Hematopoietic multipotent progenitor cell treated with erythropoietin and hydrocortisone succinate and interleukin-3 and kit ligand, for 6 days (in vitro differentiated cells): ENCODE results near the gene AP1S1.
A peak's percentile ranks its signal among the peaks of the same experiment; 100 is the strongest.
"Not testable (repeated sequence)": the region's sequence is repeated elsewhere in the genome, so short reads cannot be mapped to it uniquely, and the experiment has no call there.

Source experiments
- DNase-seq: peaks from one replicate; pipeline ENCODE4 v3.0.0-alpha.2; 2015

AP1S1 gene

GRCh38 chr7:101125989-101126650 lies 28.2 kb upstream of the AP1S1 start:
- peak; percentile 72 for DNase-seq

- DNase-seq = peak; percentile 93
These were observed 27.4 kb upstream of the AP1S1 start, which contains the start of gene SERPINE1 for GRCh38 chr7:101126651-101127459. Gene SERPINE1 (plus strand): TSS chr7:101127104. CDS start chr7:101128394, 1,290 bp downstream.

DNA sequence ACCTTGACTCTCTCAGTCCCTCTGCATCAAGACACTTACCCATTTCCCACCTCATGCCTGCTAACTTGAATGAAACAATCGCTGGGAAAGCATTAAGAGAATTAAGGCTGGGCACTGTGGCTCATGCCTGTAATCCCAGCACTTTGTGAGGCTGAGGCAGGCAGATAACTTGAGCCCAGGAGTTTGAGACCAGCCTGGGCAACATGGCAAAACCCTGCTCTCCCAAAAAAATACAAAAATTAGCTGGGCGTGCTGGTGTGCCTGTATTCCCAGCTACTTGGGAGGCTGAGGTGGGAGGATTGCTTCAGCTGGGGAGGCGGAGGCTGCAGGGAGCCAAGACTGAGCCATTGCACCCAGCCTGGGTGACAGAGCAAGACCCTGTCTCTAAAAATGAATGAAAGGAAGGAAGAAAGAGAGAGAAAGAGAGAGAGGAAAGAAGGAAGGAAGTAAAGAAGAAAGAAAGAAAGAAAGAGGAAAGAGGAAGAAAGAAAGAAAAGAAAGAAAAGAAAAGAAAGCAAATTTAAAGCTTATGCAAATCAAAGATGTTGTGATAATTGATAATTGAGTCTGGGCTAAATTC lies 26.7 kb upstream of the AP1S1 start:
- no peak for DNase-seq

DNA sequence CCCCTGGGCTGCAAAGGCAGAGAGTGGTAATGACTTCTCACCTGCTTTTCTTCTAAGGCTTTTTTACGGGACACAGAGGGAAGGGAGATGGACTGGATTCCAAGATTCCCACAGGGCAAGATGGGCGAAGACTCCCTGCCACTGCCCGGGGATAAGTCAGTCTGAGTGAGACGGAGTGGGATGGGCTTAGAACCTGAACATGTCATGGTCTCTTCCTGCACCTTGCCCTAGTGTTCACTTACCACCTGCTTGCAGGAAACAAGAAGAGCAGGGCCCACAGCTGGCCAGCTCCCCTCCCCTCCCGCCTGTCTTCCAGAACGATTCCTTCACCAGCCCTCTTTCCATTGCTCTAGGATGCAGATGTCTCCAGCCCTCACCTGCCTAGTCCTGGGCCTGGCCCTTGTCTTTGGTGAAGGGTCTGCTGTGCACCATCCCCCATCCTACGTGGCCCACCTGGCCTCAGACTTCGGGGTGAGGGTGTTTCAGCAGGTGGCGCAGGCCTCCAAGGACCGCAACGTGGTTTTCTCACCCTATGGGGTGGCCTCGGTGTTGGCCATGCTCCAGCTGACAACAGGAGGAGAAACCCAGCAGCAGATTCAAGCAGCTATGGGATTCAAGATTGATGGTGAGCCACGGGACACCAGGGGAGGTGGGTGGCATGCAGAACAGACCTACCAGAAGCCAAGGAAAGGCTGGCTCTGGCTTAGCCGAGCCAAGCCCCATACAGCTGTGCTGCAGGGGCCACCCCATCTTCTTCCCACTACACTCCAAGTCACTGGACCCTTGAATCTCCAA lies 26.0 kb upstream of the AP1S1 start:
- no peak for DNase-seq

- no peak for DNase-seq
These were observed 24.6 kb upstream of the AP1S1 start for GRCh38 chr7:101129603-101130117.

- DNase-seq = not testable (repeated sequence)
These were observed 21.4 kb upstream of the AP1S1 start for GRCh38 chr7:101132626-101133600.

DNA sequence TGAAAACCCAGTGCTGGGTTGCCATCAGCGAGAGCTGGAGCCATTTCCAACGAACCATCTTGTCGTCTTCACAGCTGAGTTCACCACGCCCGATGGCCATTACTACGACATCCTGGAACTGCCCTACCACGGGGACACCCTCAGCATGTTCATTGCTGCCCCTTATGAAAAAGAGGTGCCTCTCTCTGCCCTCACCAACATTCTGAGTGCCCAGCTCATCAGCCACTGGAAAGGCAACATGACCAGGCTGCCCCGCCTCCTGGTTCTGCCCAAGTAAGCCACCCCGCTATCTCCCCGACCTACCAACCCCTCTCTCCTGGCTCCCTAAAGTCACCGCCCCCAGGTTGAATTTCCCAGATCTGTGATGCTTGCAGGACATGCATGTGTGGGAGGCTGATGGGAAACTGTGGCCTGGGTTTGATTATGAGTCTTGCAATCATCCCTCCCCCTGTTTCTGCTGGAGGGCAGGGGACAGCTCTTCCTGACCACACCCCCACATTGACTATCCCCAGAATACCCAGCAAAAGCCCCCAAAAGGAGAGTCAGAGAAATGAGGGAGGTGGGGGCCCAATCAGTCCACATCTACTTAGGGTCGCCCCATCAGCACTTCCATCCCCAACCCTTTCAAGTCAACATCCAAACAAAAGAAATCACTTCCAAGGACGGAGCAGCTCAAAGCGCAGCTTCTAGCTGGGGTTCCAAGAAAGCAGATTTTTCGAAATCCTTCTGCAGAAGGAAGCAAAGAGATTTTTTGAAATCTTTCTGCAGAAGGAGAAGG lies 20.5 kb upstream of the AP1S1 start:
- no peak for DNase-seq

DNA sequence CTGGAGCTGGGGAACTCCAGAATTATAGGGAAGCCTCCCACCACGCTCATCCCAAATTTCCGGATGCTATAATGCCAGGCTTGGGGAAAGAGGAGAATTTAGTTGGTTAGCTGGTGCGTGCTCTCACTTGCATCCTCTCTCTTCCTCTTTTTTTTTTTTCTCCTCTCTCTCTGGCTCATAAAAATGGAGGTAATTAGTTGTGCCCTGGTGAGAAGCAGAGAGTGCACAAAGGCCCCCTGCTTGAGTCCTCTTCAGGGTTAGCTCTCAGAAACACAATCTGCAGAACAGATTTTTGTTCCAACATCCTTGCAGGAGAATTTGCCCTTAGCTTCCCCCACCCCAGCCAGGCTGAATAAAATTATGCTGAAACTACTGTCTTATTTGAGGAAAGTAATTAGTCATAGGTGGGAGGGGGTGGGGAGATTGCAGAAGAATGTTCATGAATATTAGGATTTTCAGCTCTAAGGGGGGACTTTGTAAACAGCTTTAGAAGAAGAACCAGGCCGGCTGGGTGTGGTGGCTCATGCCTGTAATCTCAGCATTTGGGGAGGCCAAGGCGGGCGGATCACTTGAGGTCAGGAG lies 19.8 kb upstream of the AP1S1 start:
- no peak for DNase-seq

DNA sequence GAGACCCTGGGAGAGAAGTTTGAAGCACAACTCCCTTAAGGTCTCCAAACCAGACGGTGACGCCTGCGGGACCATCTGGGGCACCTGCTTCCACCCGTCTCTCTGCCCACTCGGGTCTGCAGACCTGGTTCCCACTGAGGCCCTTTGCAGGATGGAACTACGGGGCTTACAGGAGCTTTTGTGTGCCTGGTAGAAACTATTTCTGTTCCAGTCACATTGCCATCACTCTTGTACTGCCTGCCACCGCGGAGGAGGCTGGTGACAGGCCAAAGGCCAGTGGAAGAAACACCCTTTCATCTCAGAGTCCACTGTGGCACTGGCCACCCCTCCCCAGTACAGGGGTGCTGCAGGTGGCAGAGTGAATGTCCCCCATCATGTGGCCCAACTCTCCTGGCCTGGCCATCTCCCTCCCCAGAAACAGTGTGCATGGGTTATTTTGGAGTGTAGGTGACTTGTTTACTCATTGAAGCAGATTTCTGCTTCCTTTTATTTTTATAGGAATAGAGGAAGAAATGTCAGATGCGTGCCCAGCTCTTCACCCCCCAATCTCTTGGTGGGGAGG lies 16.5 kb upstream of the AP1S1 start:
- no peak for DNase-seq

DNA sequence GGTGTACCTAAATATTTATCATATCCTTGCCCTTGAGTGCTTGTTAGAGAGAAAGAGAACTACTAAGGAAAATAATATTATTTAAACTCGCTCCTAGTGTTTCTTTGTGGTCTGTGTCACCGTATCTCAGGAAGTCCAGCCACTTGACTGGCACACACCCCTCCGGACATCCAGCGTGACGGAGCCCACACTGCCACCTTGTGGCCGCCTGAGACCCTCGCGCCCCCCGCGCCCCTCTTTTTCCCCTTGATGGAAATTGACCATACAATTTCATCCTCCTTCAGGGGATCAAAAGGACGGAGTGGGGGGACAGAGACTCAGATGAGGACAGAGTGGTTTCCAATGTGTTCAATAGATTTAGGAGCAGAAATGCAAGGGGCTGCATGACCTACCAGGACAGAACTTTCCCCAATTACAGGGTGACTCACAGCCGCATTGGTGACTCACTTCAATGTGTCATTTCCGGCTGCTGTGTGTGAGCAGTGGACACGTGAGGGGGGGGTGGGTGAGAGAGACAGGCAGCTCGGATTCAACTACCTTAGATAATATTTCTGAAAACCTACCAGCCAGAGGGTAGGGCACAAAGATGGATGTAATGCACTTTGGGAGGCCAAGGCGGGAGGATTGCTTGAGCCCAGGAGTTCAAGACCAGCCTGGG lies 15.9 kb upstream of the AP1S1 start:
- peak; percentile 97 for DNase-seq

GRCh38 chr7:101140339-101140699 lies 14.0 kb upstream of the AP1S1 start:
- DNase-seq = no peak

GRCh38 chr7:101140746-101141382 lies 13.4 kb upstream of the AP1S1 start:
- DNase-seq = no peak

GRCh38 chr7:101151908-101152651 lies 2.2 kb upstream of the AP1S1 start:
- DNase-seq = no peak

DNA sequence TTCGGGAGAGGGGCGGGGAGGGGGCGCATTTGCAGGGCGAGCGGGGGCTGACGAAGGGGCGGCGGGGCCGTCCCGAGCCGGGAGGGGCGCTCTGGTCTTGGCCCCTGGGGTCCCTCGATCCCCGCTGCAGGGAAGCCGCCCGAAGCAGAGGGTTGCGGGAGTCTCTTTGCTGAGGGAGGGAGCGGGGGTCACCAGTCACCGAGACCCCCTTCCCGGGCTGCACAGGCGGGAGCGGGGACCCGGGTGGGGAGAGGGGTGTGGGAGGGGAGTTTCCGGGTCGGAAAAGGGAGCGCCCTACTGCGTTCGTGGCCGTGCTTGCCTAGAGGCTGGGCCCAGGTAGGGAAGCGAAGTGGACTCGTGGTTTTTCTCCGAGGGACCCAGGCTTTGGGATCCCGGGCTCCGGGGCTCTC lies 422 bp downstream of the AP1S1 start:
- DNase-seq = no peak

- DNase-seq = no peak
These were observed 1.0 kb downstream of the AP1S1 start for GRCh38 chr7:101155303-101155702.

- no peak for DNase-seq
These were observed 2.0 kb downstream of the AP1S1 start for GRCh38 chr7:101156277-101156676.

- DNase-seq = no peak
These were observed 2.8 kb downstream of the AP1S1 start for GRCh38 chr7:101156866-101157589.
